ENCODE data around the gene KLC4.
"Not testable (repeated sequence)": the region's sequence is repeated elsewhere in the genome, so short reads cannot be mapped to it uniquely, and the experiment has no call there.

Gene KLC4

DNA sequence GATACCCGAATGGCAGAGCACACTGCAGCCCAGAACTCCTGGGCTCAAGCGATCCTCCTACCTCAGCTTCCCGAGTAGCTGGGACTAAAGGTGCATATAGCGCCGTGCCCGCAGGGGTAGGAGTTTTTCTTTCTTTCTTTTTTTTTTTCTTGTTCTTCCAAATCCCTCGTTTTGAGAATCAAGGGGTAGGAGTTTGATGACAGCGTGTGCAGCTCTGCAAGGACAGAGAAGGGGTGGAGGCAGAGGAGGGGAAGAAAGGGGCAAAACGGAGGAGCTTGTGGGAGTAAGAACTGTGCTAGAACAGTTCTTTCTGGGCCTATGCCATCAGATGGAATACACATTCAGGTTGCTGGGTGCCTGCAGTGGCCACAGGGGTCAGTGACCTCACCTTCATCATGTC, 22.7 kb upstream of the KLC4 start:
- DNase-seq (ENCODE audit: low spot score), result no peak

GRCh38 chr6:43037197-43037596, 22.2 kb upstream of the KLC4 start:
- no peak for DNase-seq (ENCODE audit: low spot score)

- DNase-seq (ENCODE audit: low spot score), result no peak
Observed at GRCh38 chr6:43037706-43038105, 21.7 kb upstream of the KLC4 start.

GRCh38 chr6:43038727-43039126, 20.7 kb upstream of the KLC4 start:
- DNase-seq (ENCODE audit: low spot score), result no peak

DNA sequence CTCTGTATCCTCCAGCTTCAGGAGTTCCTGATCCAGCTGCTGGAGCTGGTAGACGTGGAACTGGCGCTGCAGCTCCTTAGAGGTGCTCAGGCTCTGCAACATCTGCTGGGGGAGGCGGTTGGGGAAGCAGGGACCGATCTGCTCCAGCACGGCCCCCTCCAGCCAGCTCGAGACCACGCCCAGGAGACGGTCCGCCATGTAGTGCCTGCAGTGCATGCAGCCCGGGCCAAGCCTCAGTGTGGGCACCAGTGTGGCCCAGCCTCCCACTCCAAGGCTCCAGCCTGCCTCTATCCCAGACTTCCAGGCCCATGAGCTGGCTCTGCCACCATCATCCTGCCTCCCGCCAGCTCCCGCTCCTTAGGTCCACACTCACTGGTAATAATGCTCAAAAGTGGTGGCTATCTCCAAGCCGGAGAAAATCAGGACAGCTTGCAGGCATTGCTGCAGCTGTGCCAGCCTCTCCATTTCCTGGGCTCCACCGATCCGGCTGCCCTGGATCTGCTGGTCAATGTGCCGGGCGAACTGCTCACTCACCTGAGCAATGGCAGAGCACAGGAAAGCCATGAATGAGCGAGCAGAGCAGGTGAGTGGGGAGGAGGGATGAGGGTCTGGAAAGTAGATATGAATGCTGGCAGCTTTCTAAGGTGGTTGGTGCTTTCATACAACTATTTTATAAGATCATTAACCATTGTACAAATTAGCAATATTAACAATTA, 18.7 kb upstream of the KLC4 start:
- no peak for DNase-seq (ENCODE audit: low spot score)

DNA sequence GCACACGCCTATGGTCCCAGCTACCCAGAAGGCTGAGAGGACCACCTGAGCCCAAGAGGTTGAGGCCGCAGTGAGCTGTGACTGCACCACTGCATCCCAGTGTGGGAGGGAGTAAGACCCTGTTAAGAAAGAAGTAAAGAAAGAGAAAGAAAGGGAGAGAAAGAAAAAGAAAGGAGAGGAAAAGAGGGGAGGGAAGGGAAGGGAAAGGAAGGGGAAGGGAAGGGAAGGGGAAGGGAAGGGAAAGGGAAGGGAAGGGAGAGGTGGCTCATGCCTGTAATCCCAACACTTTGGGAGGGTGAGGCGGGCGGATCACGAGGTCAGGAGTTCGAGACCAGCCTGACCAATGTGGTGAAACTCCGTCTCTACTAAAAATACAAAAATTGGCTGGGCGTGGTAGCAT, 18.0 kb upstream of the KLC4 start:
- DNase-seq (ENCODE audit: low spot score), result not testable (repeated sequence)

GRCh38 chr6:43043310-43043709, 16.1 kb upstream of the KLC4 start:
- DNase-seq (ENCODE audit: low spot score), result no peak

GRCh38 chr6:43045371-43045930, 14.0 kb upstream of the KLC4 start:
- DNase-seq (ENCODE audit: low spot score), result no peak

DNA sequence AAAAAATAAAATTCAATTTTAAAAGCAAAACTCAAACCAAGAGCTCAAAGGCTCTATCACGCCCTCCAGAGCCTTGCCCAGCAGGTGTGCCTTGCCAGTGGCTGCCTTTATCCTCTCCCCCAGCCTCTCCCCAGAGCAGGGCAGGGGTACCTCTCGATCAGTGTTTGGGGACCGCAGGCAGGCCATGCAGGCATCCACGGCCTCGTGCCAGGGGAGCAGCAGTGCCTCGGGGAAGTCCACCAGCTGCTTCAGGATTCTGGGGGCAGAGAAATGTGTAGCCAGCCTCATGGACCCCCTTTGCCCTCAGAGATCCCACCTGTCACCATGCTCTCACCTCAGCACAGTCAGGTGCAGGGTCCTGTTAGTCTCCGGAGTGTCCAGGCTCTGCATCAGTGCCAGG, 11.4 kb upstream of the KLC4 start:
- no peak for DNase-seq (ENCODE audit: low spot score)

DNA sequence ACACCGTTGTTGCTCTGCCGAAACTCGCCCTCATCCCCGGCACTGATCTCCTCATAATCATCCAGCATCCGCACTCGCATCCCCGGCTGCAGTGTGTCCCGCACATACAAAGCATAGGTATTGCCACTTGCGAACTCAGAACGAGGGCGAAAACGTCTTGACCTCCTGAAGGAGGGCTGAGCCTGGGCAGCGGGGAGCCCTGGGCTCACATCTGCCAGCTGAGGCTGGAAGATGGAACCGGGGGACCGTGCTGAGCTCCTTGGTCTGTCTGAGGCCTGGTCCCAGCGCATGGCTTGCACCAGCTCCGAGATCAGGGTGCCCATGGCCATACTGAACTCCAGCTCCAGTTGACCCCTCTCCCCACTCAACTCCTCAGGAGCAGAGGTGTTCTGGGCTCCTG, 8.4 kb upstream of the KLC4 start:
- DNase-seq (ENCODE audit: low spot score), result no peak

DNA sequence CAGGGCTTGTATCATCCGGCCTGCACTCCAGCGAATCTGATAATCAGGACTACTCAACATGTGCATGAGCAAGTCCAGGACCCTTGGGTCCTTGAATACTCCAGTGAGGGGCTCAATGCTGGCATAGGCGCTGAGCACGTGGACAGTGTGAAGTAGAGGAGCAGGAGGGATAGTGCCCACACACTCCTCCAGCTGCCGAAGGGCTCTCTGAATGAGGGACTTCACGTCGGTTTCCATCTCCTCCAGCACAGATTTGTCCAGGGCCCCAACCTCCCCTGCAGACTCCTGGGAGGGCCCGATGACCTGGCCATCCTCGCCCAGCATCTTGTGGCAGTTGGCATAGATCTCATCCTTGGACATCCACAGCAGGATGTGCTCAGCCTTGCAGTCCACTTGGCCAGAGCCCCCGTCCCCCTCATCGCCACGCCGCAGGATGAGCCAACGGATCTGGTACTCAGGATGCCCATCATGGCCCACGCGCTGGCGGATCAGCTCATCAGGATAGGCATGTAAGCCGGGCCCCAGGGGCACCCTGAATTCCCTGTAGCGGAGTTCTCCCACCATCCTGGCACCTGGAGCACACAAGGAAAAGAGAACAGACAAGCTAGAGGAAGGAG, 7.1 kb upstream of the KLC4 start:
- no peak for DNase-seq (ENCODE audit: low spot score)

- peak; percentile 16 for DNase-seq (ENCODE audit: low spot score)
Observed at GRCh38 chr6:43052842-43053544, 6.4 kb upstream of the KLC4 start.

DNA sequence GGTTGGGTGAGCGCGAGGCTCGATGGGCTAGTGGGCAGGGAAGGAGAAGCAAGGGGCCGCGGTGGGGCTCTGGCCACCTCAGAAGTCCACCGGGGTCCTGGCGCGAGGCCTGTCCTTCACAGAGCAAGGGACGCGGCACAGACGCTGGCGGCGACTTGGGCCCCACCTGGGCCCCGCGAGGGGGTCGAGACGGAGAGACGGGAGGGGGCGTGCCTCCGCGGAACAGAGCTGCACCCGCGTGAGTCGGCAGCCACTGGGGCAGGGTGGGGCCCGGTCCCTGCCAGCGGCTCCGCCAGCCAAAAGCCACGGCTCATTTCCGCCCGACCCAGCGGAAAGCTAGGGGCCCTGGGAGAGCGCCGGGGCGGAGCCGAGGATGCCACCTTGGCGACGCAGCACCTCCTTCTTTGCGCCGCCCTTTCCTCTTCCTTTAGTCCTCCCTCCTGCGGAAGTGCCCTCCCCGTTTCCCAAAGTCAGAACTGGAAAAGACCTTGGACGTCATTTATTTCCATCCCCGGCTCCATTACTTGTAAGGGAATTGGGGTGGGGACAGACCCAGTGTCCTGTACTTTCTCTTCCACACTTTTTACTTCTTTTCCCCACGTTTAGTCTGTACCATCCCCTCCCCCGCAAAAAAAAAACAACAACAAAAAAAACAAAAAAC, 5.8 kb upstream of the KLC4 start, which contains the start of gene CUL7:
TSS of gene CUL7 (minus strand) at position 307 of the 661 bp plus-strand sequence. CDS start 1,063 bp downstream, outside the sequence.
- DNase-seq (ENCODE audit: low spot score), result peak; percentile 96

- DNase-seq (ENCODE audit: low spot score), result no peak
Observed at GRCh38 chr6:43054206-43054943, 5.1 kb upstream of the KLC4 start.

DNA sequence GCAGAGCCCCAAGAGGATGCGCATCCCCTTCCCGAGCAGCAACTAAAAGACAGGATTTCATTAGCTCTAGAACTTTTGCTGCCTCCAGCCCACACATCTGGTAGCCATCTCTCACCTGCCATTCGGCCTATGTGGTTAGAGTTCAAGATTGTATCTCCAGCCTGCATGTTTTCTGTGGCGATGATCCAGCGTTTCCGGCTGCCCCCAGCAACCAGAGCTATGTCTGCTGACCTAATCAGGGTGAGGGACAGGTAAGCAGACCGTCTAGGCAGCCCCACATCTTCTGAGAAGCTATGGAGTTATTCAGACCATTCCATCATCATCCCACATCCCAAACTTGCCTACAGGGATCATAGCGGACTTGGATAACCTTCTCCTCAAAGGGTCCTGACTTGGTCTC, 3.5 kb upstream of the KLC4 start:
- DNase-seq (ENCODE audit: low spot score), result no peak

GRCh38 chr6:43058531-43058930, 900 bp upstream of the KLC4 start:
- DNase-seq (ENCODE audit: low spot score), result no peak

GRCh38 chr6:43060034-43060754, 763 bp downstream of the KLC4 start:
- peak; percentile 68 for DNase-seq (ENCODE audit: low spot score)

GRCh38 chr6:43060755-43061633, 1.6 kb downstream of the KLC4 start:
- no peak for DNase-seq (ENCODE audit: low spot score)

GRCh38 chr6:43061861-43062260, 2.4 kb downstream of the KLC4 start:
- no peak for DNase-seq (ENCODE audit: low spot score)

GRCh38 chr6:43062818-43063217, 3.4 kb downstream of the KLC4 start:
- DNase-seq (ENCODE audit: low spot score), result no peak
